GM12878 (cell line): ENCODE results near the gene RFFL. TPM values are rescaled to one million over a fixed set of nuclear protein-coding genes. Genes with fewer than 3 reads are reported as not detected.

Experiments
- ATAC-seq: fragments of 200-7000 bp; cut with Tn5 transposase; 3 replicates; pipeline ENCODE4 v1.9.1; 2020; ENCODE audit warnings: mild to moderate bottlenecking, moderate library complexity
- BruUV-seq: library from RNA; stranded (reverse); fragments of 400-500 nt; replicated peaks from 2 replicates; lab custom pipeline; 2021; lab: Mats Ljungman, UMichigan
- CTCF ChIA-PET: fragments of 300-600 bp; sonication (Branson Sonifier 250); formaldehyde crosslinking; extraction: SDS; loops from one replicate; lab custom pipeline; 2021; ENCODE audit warnings: inconsistent platforms; lab: Yijun Ruan, JAX
- POLR2A ChIA-PET: fragments of 350-600 bp; formaldehyde crosslinking; extraction: SDS; loops from one replicate; lab custom pipeline; 2021; ENCODE audit warnings: inconsistent platforms; lab: Charles Lee
- RAD21 ChIA-PET: fragments of 300-600 bp; sonication (Branson Sonifier 250); formaldehyde crosslinking; loops from one replicate; lab custom pipeline; 2023; ENCODE audit warnings: antibody characterized with exemption; ENCODE audit not compliant: unreplicated experiment; lab: Charles Lee
- SMC1A ChIA-PET: fragments of 300-600 bp; sonication (Branson Sonifier 250); formaldehyde crosslinking; loops from one replicate; lab custom pipeline; 2023; ENCODE audit not compliant: unreplicated experiment, uncharacterized antibody; lab: Charles Lee
- DNase-seq: peaks from one replicate; pipeline ENCODE4 v3.0.0-alpha.2; 2011; ENCODE audit warnings: low read depth, low spot score
- FAIRE-seq: peaks from 3 replicates; lab custom pipeline; 2011; peaks lifted over from hg19 to GRCh38; lab: Jason Lieb, UNC
- H2AFZ ChIP-seq: 2 replicates; pipeline ENCODE4 v1.6.0; 2011; ENCODE audit warnings: low read depth, low read length, control low read depth; ENCODE audit not compliant: control insufficient read depth
- H3K27ac ChIP-seq: 2 replicates; pipeline ENCODE4 v1.5.1; 2011; ENCODE audit warnings: control low read depth; ENCODE audit not compliant: control insufficient read depth, insufficient read depth
- H3K27me3 ChIP-seq, 2 experiments: replicated peaks in 1 of 2; 2 replicates each; pipeline versions ENCODE4 v1.6.0 to v1.6.1; 2011; ENCODE audit warnings: low read length in 1 of 2; ENCODE audit not compliant: control insufficient read depth in 2 of 2, insufficient read depth in 2 of 2
- H3K36me3 ChIP-seq, 2 experiments: 2 replicates each; pipeline ENCODE4 v1.5.1; 2011; ENCODE audit warnings: low read length in 1 of 2; ENCODE audit not compliant: control insufficient read depth in 2 of 2, insufficient read depth in 2 of 2
- H3K4me1 ChIP-seq: 2 replicates; pipeline ENCODE4 v1.6.1; 2011; ENCODE audit warnings: mild to moderate bottlenecking, low read length, moderate library complexity, mixed read lengths; ENCODE audit not compliant: control insufficient read depth, insufficient read depth
- H3K4me2 ChIP-seq: 2 replicates; pipeline ENCODE4 v1.6.0; 2011; ENCODE audit warnings: control low read depth; ENCODE audit not compliant: control insufficient read depth, insufficient read depth
- H3K4me3 ChIP-seq: fragments of 200-600 bp; sonication (generic); 2 replicates; pipeline ENCODE4 v1.5.1; 2016
- H3K79me2 ChIP-seq: 2 replicates; pipeline ENCODE4 v1.6.0; 2011; ENCODE audit warnings: low read length; ENCODE audit not compliant: control insufficient read depth, insufficient read depth
- H3K9ac ChIP-seq: 2 replicates; pipeline ENCODE4 v1.8.0; 2011; ENCODE audit warnings: low read length, control low read depth, mixed read lengths; ENCODE audit not compliant: control insufficient read depth, insufficient read depth
- H3K9me3 ChIP-seq: replicated peaks from 3 replicates; pipeline ENCODE4 v1.5.1; 2011; ENCODE audit warnings: mild to moderate bottlenecking, low read length; ENCODE audit not compliant: control insufficient read depth, insufficient read depth
- H4K20me1 ChIP-seq: 2 replicates; pipeline ENCODE4 v1.6.0; 2011; ENCODE audit not compliant: control insufficient read depth, insufficient read depth
- BHLHE40 ChIP-seq, 2 experiments: fragments of 450-650 bp in 1 of 2; IDR thresholded peaks; 2 replicates each; pipeline ENCODE4 v1.6.1; 2011 to 2017; ENCODE audit warnings: low read depth in 2 of 2, borderline replicate concordance in 1 of 2, improper control_type of control experiment in 1 of 2, low read length in 1 of 2, mild to moderate bottlenecking in 1 of 2
- CBFB ChIP-seq: IDR thresholded peaks from 2 replicates; pipeline ENCODE4 v1.6.1; 2016; ENCODE audit warnings: antibody characterized with exemption, low read depth
- E2F8 ChIP-seq: fragments of 450-650 bp; IDR thresholded peaks from 2 replicates; pipeline ENCODE4 v1.6.1; 2018; ENCODE audit warnings: mild to moderate bottlenecking, low read depth, moderate library complexity; ENCODE audit not compliant: partially characterized antibody
- FOXK2 ChIP-seq: fragments of 450-650 bp; IDR thresholded peaks from 2 replicates; pipeline ENCODE4 v1.6.1; 2017; ENCODE audit warnings: mild to moderate bottlenecking, moderate library complexity
- FOXM1 ChIP-seq: IDR thresholded peaks from 2 replicates; pipeline ENCODE4 v1.6.1; 2012; ENCODE audit warnings: low read depth, mild to moderate bottlenecking, inconsistent platforms, low read length, moderate library complexity
- HCFC1 ChIP-seq: fragments of 150-350 bp; IDR thresholded peaks from 2 replicates; pipeline ENCODE4 v1.6.1; 2014; ENCODE audit warnings: low read length
- HDAC6 ChIP-seq: fragments of 200-600 bp; sonication (generic); IDR thresholded peaks from one replicate; pipeline ENCODE4 v1.8.0; 2017; ENCODE audit warnings: antibody characterized with exemption; ENCODE audit not compliant: unreplicated experiment
- IKZF1 ChIP-seq: fragments of 450-650 bp; conservative IDR thresholded peaks from 2 replicates; pipeline ENCODE4 v1.6.1; 2017; ENCODE audit warnings: antibody characterized with exemption, mild to moderate bottlenecking
- MLLT1 ChIP-seq: fragments of 450-650 bp; IDR thresholded peaks from 2 replicates; pipeline ENCODE4 v1.6.1; 2016; ENCODE audit warnings: mild to moderate bottlenecking
- MYB ChIP-seq: fragments of 150-350 bp; IDR thresholded peaks from 2 replicates; pipeline ENCODE4 v1.6.1; 2014; ENCODE audit warnings: mild to moderate bottlenecking, low read depth, low read length, borderline replicate concordance
- MYC ChIP-seq: IDR thresholded peaks from 2 replicates; pipeline ENCODE4 v1.6.1; 2011; ENCODE audit warnings: mild to moderate bottlenecking, low read length, moderate library complexity, inconsistent platforms; ENCODE audit not compliant: insufficient read depth, insufficient replicate concordance, insufficient read length, severe bottlenecking
- PBX3 ChIP-seq: IDR thresholded peaks from 2 replicates; pipeline ENCODE4 v1.6.1; 2011; ENCODE audit warnings: mild to moderate bottlenecking, low read depth, low read length, moderate library complexity; ENCODE audit not compliant: insufficient replicate concordance
- PKNOX1 ChIP-seq: fragments of 450-650 bp; IDR thresholded peaks from 2 replicates; pipeline ENCODE4 v1.6.1; 2016; ENCODE audit warnings: mild to moderate bottlenecking
- POLR2AphosphoS5 ChIP-seq: IDR thresholded peaks from 2 replicates; pipeline ENCODE4 v1.6.1; 2011; ENCODE audit warnings: mild to moderate bottlenecking, low read length, inconsistent platforms
- TCF7 ChIP-seq: IDR thresholded peaks from 2 replicates; pipeline ENCODE4 v1.6.1; 2014; ENCODE audit warnings: antibody characterized with exemption, borderline replicate concordance
- WGBS: methylation state at CpG from one replicate; pipeline ENCODE4 v1.1.6; 2016; ENCODE audit warnings: low lambda C conversion rate; ENCODE audit not compliant: insufficient replicate concordance, insufficient coverage; ENCODE audit errors: missing lambda C conversion rate; 5-methylcytosine and 5-hydroxymethylcytosine counted together
- in situ Hi-C: fragments of 300-500 bp; cut with MboI; formaldehyde crosslinking; loops from 9 replicates; pipeline ENCODE4 v1.14.3; 2018; ENCODE audit warnings: mixed read lengths
- intact Hi-C: fragments of 100-400 bp; cut with micrococcal nuclease; formaldehyde crosslinking; loops from one replicate; pipeline ENCODE4 v1.14.2; 2022; ENCODE audit not compliant: unreplicated experiment
- polyA plus RNA-seq, 11 experiments: library from polyadenylated mRNA; depleted of rRNA in 4 of 11; unstranded in 6 of 11; stranded (reverse) in 5 of 11; fragments of >200 nt; fragmentation: Nextera tagmentation in 4 of 11; fragmentation: Illumina TruSeq in 1 of 11; extraction: Ambion mirVana in 4 of 11; extraction: Trizol in 1 of 11; gene quantifications; 1 replicate in 1 of 11; 2 replicates in 10 of 11; pipeline versions ENCODE4 v1.2.1 to v1.2.3, GENCODE V29; 2011 to 2016; ENCODE audit warnings: inconsistent platforms in 2 of 11, missing spikeins in 2 of 11, low read depth in 1 of 11
- total RNA-seq, 4 experiments: library from RNA; depleted of rRNA in 3 of 4; stranded (reverse); fragments of >200 nt in 3 of 4; fragmentation: Illumina TruSeq in 1 of 4; extraction: Trizol in 1 of 4; gene quantifications; 2 replicates each; pipeline versions ENCODE4 v1.2.1 to v1.2.3, GENCODE V29; 2013 to 2021

The RFFL gene
- total and polyA plus RNA-seq, 10 of the 15 experiments (the other 5 are each of a cell fraction or from before 2014, with no cell fraction given), result 4.7 to 56.1 (median 26.9) TPM

- 0 out of 3 replicates have a peak, but pooled peaks have one; percentile 2 for ATAC-seq
- 51% methylated on average over 8 of the region's 8 CpGs for WGBS
- Histone ChIP-seq H3K4me1 (peaks cover 25% of the 10 kb centered on the region), H3K9me3 (no peaks in the 10 kb centered on the region), H3K4me3 (peak overlapping the region; percentile 80), H2AFZ (no peak overlapping the region), H3K27ac (peak overlapping the region; percentile 96), H3K4me2 (peak overlapping the region; percentile 73), H3K79me2 (peaks cover 66% of the 10 kb centered on the region), H3K9ac (peak overlapping the region; percentile 95), H4K20me1 (no peaks in the 10 kb centered on the region), H3K36me3 (no peaks in the 10 kb centered on the region; a peak in 1 of 4 replicates), H3K27me3 (no peaks in the 10 kb centered on the region)
- in situ Hi-C loops (no loop called here), intact Hi-C loops (loop anchor here (5.0 kb wide), 1 partner anchor 105 kb away; the partner anchor contains the start of gene LIG3)
- FAIRE-seq, result no peak
- POLR2A ChIA-PET, result interaction anchor here (0.7 to 5.0 kb wide), 8 partner anchors 11 to 460 kb away, joined by 3 to 115 read pairs (median 6); partner anchors contain the start of genes CCT6B, RFFL and ZNF830
- TF ChIP-seq FOXM1, result no peak
- no peak for TF ChIP-seq HCFC1
- TF ChIP-seq MYC, result no peak
- no peak for TF ChIP-seq MYB
- no peak for TF ChIP-seq FOXK2
- TF ChIP-seq PKNOX1, result peak; percentile 93
- TF ChIP-seq BHLHE40 (IDR thresholded peaks at IDR 0.05; ENCODE audit: borderline replicate concordance in 1 of 2, low read depth in 2 of 2, low read length in 1 of 2), result peak in 1 of 2 experiments; percentile 47; a peak in 1 of 4 replicates
- no peak for TF ChIP-seq E2F8
- no peak for TF ChIP-seq IKZF1
- no peak for TF ChIP-seq HDAC6
- TF ChIP-seq CBFB, result no peak
- TF ChIP-seq PBX3, result peak; percentile 70
- no peak for TF ChIP-seq TCF7
- TF ChIP-seq POLR2AphosphoS5, result peak; percentile 58; the same call in 1 of the 2 replicates
- TF ChIP-seq MLLT1, result peak; percentile 70
- RAD21 ChIA-PET, result interaction anchor here (1.1 to 17.8 kb wide), 9 partner anchors 19 to 449 kb away, joined by 3 to 452 read pairs (median 6); partner anchors contain the start of gene RFFL
- SMC1A ChIA-PET, result interaction anchor here (1.5 to 14.7 kb wide), 5 partner anchors 21 to 64 kb away, joined by 3 to 534 read pairs (median 12); partner anchors contain the start of genes RAD51D and RFFL
- CTCF ChIA-PET, result interaction anchor here (0.8 to 3.0 kb wide), 9 partner anchors 9 to 46 kb away, joined by 3 to 23 read pairs (median 7); partner anchors contain the start of gene RFFL
- no peak for DNase-seq
- BruUV-seq, result no TSS peak
Observed at GRCh38 chr17:35086931-35087573, 23.5 kb upstream of the RFFL start.
